Sigmoid colon (tissue), 7 donors: ENCODE results near the gene TRIM44. TPM values are rescaled to one million over a fixed set of nuclear protein-coding genes. Genes with fewer than 3 reads are reported as not detected.

ENCODE experiments used
- DNase-seq: peaks from one replicate; pipeline ENCODE4 v3.0.0-alpha.2; 2019
- H3K27ac ChIP-seq, 4 donors: fragments of 200-600 bp; sonication (generic); one replicate each; pipeline ENCODE4 v1.5.1; 2016 to 2019; ENCODE audit warnings: mild to moderate bottlenecking in 1 of 4
- H3K27me3 ChIP-seq, 3 donors: fragments of 200-600 bp; sonication (generic); one replicate each; pipeline ENCODE4 v1.5.1; 2019; ENCODE audit warnings: mild to moderate bottlenecking in 1 of 3
- H3K36me3 ChIP-seq, 4 donors: fragments of 200-600 bp; sonication (generic); one replicate each; pipeline ENCODE4 v1.5.1; 2016 to 2019
- H3K4me1 ChIP-seq, 4 donors: fragments of 200-600 bp; sonication (generic); one replicate each; pipeline ENCODE4 v1.5.1; 2017 to 2019
- H3K4me3 ChIP-seq, 4 donors: fragments of 200-600 bp; sonication (generic); one replicate each; pipeline ENCODE4 v1.5.1; 2017 to 2019; ENCODE audit warnings: mild to moderate bottlenecking in 2 of 4, moderate library complexity in 1 of 4
- H3K9me3 ChIP-seq, 4 donors: fragments of 200-600 bp in 3 of 4; sonication (generic) in 3 of 4; one replicate each; pipeline versions ENCODE4 v1.5.1 to v1.6.1; 2013 to 2019
- CTCF ChIP-seq, 4 experiments: fragments of 450-650 bp in 3 of 4; fragments of 200-600 bp in 1 of 4; IDR thresholded peaks; one replicate each; pipeline ENCODE4 v1.5.1; 2016 to 2019; ENCODE audit warnings: antibody characterized with exemption in 4 of 4, mild to moderate bottlenecking in 3 of 4, moderate library complexity in 2 of 4
- EP300 ChIP-seq, 4 donors: sonication (generic); formaldehyde crosslinking; IDR thresholded peaks; one replicate each; pipeline ENCODE4 v1.6.1; 2017; ENCODE audit warnings: antibody characterized with exemption in 4 of 4
- POLR2A ChIP-seq, 2 donors: fragments of 450-650 bp; IDR thresholded peaks; one replicate each; pipeline ENCODE4 v1.6.1; 2016; ENCODE audit warnings: antibody characterized with exemption in 2 of 2, mild to moderate bottlenecking in 2 of 2, moderate library complexity in 2 of 2
- POLR2AphosphoS5 ChIP-seq, 4 donors: sonication (generic); formaldehyde crosslinking; IDR thresholded peaks; one replicate each; pipeline ENCODE4 v1.6.1; 2017; ENCODE audit warnings: antibody characterized with exemption in 4 of 4
- WGBS, 2 donors: extraction: QIAGEN DNeasy Blood & Tissue Kit; methylation state at CpG; one replicate each; pipeline ENCODE4 v1.1.7; 2013; 5-methylcytosine and 5-hydroxymethylcytosine counted together
- intact Hi-C: fragments of 100-400 bp; cut with DNase I; formaldehyde crosslinking; loops from one replicate; pipeline ENCODE4 v1.15.1; 2023
- polyA plus RNA-seq, 3 donors: library from polyadenylated mRNA; stranded (reverse); fragments of 200-250 nt; gene quantifications; one replicate each; pipeline ENCODE4 v1.2.3, GENCODE V29; 2013
- total RNA-seq, 4 donors: library from RNA; depleted of rRNA; stranded (reverse); fragments of >200 nt; gene quantifications; one replicate each; pipeline ENCODE4 v1.1.0, GENCODE V29; 2016
- donor health status: healthy with polysubstance abuse.
- donor health status: Bipolar disorder and iron deficiency.
- donor health status: healthy.

Gene TRIM44
- total and polyA plus RNA-seq, 7 donors = 8.4 to 97.2 (median 23.0) TPM

- Histone ChIP-seq H3K9me3 (no peaks in the 10 kb centered on the region), H3K27me3 (no peaks in the 10 kb centered on the region), H3K27ac (no peak overlapping the region), H3K4me1 (peaks cover 0 to 50% (median 26%) of the 10 kb centered on the region in 4 donors), H3K4me3 (no peak overlapping the region), H3K36me3 (no peaks in the 10 kb centered on the region)
- intact Hi-C loops = no loop called here
- no peak for DNase-seq
- 78 to 91% methylated on average over 4 of the region's 4 CpGs for WGBS, 2 donors
- TF ChIP-seq CTCF (IDR thresholded peaks at IDR 0.05) = no peak
- TF ChIP-seq POLR2AphosphoS5 (IDR thresholded peaks at IDR 0.05) = no peak
- TF ChIP-seq EP300 (IDR thresholded peaks at IDR 0.05) = no peak
- TF ChIP-seq POLR2A (IDR thresholded peaks at IDR 0.05) = no peak
Measured at GRCh38 chr11:35792148-35792845, 129.7 kb downstream of the TRIM44 start.

GRCh38 chr11:35792846-35793192, 130.2 kb downstream of the TRIM44 start:
- no peak for DNase-seq
- Histone ChIP-seq H3K4me1 (peaks cover 0 to 45% (median 24%) of the 10 kb centered on the region in 4 donors), H3K27me3 (no peaks in the 10 kb centered on the region), H3K36me3 (no peaks in the 10 kb centered on the region), H3K9me3 (no peaks in the 10 kb centered on the region), H3K27ac (no peak overlapping the region), H3K4me3 (no peak overlapping the region)
- intact Hi-C loops = no loop called here
- 68 to 87% methylated on average over 2 of the region's 2 CpGs for WGBS, 2 donors
- TF ChIP-seq EP300 (IDR thresholded peaks at IDR 0.05) (no peak), CTCF (IDR thresholded peaks at IDR 0.05) (no peak), POLR2AphosphoS5 (IDR thresholded peaks at IDR 0.05) (no peak), POLR2A (IDR thresholded peaks at IDR 0.05) (no peak)

- 97 to 98% methylated on average over 2 of the region's 2 CpGs for WGBS, 2 donors
- Histone ChIP-seq H3K4me1 (peaks cover 0 to 31% (median 9%) of the 10 kb centered on the region in 4 donors), H3K36me3 (no peaks in the 10 kb centered on the region), H3K4me3 (no peak overlapping the region), H3K27ac (no peak overlapping the region), H3K27me3 (no peaks in the 10 kb centered on the region), H3K9me3 (no peaks in the 10 kb centered on the region)
- TF ChIP-seq EP300 (IDR thresholded peaks at IDR 0.05) (no peak), CTCF (IDR thresholded peaks at IDR 0.05) (no peak), POLR2A (IDR thresholded peaks at IDR 0.05) (no peak), POLR2AphosphoS5 (IDR thresholded peaks at IDR 0.05) (no peak)
- DNase-seq = no peak
- intact Hi-C loops = no loop called here
Measured at GRCh38 chr11:35794333-35794732, 131.8 kb downstream of the TRIM44 start.

- Histone ChIP-seq H3K4me1 (peaks cover 0 to 26% (median 6%) of the 10 kb centered on the region in 4 donors), H3K4me3 (no peak overlapping the region), H3K9me3 (no peaks in the 10 kb centered on the region), H3K27ac (no peak overlapping the region), H3K27me3 (no peaks in the 10 kb centered on the region), H3K36me3 (no peaks in the 10 kb centered on the region)
- intact Hi-C loops = no loop called here
- TF ChIP-seq POLR2AphosphoS5 (IDR thresholded peaks at IDR 0.05) = no peak
- TF ChIP-seq CTCF (IDR thresholded peaks at IDR 0.05) = no peak
- TF ChIP-seq POLR2A (IDR thresholded peaks at IDR 0.05) = no peak
- TF ChIP-seq EP300 (IDR thresholded peaks at IDR 0.05) = no peak
- 95 to 96% methylated on average over 3 of the region's 3 CpGs for WGBS, 2 donors
- DNase-seq = no peak
Measured at GRCh38 chr11:35794850-35795249, 132.3 kb downstream of the TRIM44 start.

DNA sequence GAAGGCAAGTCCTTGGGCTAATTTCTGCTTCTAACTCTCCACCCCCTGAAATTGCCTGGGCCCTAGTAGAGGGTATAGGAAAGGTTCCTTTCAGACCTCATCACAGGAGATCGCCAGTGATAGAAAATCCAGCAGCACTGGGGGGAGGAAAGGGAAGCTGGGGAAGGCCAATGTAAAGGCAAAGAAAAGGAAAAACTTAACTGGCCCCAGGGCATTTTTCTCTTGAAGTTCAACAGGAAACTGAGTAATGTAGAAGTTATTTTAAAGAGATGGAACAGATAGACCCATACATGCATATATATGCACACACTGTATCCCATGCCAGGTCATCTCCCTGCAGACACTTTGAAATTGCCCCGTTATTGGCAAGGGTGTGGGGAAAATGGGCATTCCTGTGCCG, 134.0 kb downstream of the TRIM44 start:
- Histone ChIP-seq H3K36me3 (no peaks in the 10 kb centered on the region), H3K4me3 (no peak overlapping the region), H3K27ac (no peak overlapping the region), H3K9me3 (no peaks in the 10 kb centered on the region), H3K4me1 (peaks cover 0 to 25% (median 5%) of the 10 kb centered on the region in 4 donors), H3K27me3 (no peaks in the 10 kb centered on the region)
- DNase-seq = no peak
- no peak for TF ChIP-seq CTCF (IDR thresholded peaks at IDR 0.05)
- TF ChIP-seq POLR2AphosphoS5 (IDR thresholded peaks at IDR 0.05) = no peak
- TF ChIP-seq POLR2A (IDR thresholded peaks at IDR 0.05) = no peak
- TF ChIP-seq EP300 (IDR thresholded peaks at IDR 0.05) = no peak
- WGBS, 2 donors = 93% methylated on average over 3 of the region's 3 CpGs
- intact Hi-C loops = no loop called here
